SKM-1 (cell line): ENCODE measurements around the gene P2RY2.

Source experiments
- DNase-seq: peaks from one replicate; lab custom pipeline; 2025; ENCODE audit not compliant: unreplicated experiment; lab: John Stamatoyannopoulos, UW

P2RY2 gene

DNA sequence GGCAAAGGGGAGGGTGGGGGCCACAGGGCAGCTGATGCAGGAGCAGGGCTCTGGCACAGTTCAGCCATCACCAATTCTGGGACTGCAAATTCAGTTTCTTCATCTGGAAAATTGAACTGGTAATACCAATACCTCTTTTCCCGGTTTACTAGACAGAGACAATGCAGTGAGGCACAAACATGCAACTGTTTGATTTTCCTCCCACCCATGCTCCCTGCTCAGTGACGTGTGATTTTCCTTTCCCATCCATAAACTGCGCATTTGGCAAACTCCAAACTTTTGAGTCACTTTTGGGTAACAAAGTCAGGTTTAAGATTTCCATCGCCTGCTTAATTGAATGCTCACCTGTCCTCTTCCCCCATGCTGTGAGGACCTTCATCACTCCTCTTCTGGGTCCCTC is 23.2 kb downstream of the P2RY2 start:
- DNase-seq: no peak

DNA sequence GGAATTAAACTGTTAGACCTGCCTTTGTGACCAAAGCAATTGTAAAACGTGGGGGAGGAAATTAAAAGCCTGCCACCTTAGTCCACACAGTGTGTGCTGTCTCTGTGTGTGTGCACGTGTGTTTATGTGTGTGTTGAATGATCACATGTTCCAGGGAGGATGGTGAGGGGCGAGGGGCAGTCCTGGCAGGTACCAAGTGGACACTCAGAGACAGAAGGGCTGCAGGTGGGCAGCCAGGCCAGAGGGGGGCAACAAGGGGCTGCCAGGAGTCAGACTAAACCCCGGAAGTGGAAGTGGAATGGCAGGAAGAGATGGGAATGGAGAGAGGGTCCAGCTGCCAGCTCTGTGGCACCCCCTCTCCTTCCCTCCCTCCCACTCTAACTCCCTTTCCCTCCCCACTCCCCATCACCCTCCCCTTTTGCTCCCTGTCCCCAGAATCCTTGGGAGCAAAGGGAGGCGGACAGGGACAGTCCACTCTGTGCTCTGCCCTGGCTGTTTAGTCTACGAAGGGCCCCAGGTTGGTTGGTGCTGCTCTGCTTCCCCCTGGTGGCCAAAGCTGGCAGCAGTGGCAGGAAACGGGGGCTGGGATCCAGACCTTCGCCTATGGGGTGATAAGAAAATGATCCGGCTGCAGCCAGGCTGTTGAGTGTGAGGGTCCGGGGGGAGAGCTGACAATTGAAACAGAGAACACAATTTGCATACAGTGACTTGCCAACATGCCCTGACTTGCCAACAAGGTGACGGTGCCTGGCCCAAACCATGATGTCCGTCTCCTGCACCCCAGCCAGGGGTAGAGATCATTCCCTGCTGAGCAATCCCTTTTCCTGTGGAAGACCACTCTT is 24.4 kb downstream of the P2RY2 start:
- DNase-seq: no peak

DNA sequence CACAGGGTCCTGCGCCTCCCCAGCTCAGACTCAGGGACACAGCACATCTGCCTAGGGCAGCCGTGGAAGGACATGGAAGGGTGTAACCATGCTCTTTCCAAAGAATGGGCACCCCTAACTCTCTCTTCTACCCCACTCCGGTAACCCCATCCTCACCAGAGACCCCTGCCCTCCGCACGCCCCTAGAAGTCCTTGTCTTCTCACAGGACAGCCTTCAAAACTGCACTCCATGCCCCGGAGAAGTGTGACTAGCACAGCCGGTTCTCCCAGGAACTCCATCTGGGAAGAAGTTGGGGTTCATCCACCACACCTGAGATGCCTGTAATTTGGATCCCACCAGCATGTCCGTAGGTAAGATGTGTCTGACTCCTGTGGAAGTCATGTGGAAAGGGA is 25.0 kb downstream of the P2RY2 start:
- DNase-seq: no peak

DNA sequence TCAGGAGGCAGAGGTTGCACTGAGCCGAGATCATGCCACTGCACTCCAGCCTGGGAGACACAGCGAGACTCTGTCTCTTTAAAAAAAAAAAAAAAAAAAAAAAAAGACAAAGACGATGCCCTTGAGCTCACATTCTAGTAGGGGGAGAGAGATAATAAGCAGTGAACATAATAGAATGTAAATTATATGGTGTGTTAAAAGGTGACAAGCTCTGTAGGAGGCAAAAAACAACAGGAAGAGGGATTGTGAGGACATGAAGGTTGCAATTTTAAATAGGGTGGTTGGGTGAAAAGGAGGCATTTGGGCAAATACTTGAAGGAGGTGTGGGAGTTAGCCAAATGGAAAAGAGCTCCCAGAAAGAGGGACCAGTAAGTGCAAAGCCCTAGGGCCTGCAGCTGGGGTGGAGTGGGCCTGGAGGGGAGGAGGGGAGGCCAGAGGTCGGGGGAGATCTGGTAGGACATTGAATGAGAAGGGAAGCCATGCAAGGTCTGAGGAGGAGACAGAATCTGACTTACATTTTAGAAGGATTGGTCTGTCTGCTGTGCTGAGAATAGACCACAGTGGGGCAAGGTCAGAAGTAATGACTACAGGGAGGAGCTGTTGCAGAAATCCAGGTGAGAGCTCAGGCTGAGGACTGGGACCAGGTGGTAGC is 26.6 kb downstream of the P2RY2 start:
- DNase-seq: no peak

DNA sequence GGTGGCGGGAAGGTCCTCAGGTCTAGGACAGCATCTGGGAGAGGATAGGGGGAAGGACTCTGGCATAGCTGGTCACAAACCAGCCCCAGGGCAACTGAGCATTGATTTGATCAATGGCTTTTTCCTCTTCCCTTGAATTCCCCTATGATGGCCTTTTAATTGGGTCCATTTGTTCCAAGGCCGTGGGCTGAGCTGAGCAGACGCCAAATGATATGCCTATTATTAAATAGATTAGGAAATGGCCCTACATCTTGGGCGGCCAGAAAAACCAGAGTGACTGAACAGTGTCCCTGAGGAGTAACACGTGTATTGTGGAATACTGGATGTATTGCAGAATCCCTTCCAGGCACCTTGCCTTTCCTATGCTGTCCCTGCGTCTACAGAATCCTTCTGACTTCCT is 27.4 kb downstream of the P2RY2 start:
- no peak for DNase-seq

DNA sequence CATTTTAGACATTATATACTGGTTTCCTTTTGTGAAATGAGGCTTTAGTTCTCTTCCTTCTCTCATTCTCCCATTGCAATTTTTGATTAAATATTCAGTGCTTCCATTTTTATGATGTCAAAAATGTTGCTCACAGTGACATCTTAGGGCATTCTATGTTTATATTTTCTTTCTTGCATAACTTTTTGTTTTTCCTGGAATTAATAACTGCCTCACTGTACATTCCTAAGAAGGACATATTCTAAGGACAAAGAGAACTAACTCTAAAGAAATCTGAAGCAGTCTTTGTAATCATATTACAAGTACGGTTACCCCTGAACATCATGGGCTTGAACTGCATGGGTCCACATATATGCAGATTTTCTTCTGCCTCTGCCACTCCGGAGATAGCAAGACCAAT is 28.2 kb downstream of the P2RY2 start:
- DNase-seq: no peak

DNA sequence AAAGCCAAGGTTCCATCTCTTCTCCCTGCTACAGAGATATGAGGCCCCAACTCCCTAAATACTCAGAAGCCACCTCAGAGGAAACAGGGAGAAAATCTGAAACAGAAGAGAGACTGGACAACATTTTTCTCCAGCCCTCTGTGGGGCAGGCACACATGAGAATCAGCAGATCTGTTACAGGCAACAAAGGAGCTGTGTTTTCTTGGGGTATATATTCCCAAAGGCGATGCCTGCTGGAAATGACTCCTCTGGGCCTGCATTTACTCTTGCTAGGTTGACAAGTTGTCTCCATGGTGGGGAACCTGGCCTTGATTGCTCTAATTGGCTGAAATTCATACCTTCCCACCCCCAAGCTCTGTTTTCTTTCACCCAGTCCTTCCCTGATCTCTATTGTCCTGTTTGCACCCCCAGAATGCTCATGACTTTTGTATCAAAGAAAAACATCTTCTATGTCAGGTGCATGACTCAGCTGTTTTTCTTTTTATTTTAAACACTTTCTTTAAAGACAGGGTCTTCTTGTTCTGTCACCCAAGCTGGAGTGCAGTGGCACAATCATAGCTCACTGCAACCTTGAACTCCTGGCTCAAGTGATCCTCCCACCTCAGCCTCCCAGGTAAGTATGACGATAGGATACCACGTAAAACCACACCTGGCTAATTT is 30.6 kb downstream of the P2RY2 start:
- DNase-seq: no peak

DNA sequence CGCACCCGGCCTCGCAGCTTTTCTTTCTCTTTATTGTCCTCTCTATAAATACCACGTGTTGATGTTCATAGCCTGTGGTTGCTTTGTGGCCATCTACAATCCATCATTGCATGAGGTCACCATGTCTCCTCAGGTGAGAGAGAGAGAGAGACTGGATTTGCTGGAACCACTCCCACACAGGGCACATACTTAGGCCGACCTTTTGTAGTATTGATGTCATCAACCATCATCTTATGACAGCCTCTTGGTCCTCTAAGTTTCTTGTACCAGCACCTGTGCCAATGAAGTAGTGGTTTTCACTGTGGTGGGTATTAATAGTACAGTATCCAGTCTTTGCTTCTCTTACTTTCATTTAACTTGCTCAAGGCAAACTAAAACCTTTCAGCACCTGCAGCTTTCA is 31.2 kb downstream of the P2RY2 start:
- no peak for DNase-seq

DNA sequence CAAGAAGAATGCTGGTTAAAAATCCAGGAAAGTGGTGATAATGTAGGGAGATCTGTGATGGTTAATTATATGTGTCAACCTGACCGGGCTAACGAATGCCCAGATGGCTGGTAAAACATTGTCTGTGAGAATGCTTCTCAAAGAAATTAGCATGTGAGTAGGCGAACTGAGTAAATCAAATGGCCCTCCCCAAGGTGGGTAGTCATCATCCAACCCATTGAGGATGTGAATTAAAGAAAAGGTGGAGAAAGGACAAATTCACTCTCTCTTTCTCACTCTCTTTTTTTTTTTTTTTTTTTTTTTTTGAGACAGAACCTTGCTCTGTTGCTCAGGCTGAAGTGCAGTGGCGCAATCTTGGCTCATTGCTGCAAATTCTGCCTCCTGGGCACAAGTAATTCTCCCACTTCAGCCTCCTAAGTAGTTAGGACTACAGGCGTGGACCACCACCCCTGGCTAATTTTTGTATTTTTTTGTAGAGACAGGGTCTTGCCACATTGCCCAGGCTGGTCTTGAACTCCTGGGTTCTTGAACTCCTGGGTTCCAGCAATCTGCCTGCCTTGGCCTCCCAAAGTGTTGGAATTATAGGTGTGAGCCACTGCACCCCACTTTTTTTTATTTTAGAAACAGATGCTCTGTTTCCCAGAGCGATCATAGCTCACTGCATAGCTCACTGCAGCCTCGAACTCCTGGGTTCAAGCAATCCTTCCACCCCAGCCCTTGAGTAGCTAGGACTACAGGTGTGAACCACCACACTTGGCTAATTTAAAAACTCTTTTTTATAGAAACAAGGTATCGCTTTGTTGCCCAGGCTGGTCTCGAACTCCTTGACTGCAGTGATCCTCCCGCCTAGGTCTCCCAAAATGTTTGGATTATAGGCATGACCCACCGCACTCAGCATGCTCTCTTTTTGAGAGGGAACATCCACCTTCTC is 32.0 kb downstream of the P2RY2 start:
- DNase-seq: no peak

DNA sequence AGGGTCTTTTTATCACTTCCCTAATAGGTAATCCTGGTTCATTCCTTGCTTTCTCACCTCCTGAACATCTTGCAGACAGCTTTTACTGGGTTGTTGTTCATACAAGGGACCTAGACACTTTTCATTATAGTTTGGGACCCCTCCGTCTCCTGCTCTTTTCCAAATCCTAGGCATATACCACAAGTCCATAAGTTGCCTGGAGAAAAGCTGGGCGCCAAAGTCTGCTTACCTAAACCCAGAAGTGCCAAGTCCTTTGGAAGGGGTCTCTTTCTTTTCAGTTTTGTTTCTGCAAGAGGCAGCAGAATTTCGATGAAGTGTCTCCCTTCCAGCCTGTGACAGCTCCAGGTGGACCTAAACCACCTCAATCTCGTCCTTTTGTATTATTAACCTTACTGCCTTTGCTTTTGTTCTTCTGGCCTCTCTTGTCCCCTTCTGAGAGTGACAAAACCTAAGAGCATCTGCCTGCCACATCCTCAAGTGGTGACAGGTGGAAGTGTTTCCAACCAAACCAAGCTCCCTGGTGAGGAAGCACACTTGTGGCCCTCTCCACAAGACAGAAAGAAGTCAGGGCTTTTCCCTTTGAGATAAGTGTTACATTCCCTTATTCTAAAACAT is 34.6 kb downstream of the P2RY2 start:
- no peak for DNase-seq

DNA sequence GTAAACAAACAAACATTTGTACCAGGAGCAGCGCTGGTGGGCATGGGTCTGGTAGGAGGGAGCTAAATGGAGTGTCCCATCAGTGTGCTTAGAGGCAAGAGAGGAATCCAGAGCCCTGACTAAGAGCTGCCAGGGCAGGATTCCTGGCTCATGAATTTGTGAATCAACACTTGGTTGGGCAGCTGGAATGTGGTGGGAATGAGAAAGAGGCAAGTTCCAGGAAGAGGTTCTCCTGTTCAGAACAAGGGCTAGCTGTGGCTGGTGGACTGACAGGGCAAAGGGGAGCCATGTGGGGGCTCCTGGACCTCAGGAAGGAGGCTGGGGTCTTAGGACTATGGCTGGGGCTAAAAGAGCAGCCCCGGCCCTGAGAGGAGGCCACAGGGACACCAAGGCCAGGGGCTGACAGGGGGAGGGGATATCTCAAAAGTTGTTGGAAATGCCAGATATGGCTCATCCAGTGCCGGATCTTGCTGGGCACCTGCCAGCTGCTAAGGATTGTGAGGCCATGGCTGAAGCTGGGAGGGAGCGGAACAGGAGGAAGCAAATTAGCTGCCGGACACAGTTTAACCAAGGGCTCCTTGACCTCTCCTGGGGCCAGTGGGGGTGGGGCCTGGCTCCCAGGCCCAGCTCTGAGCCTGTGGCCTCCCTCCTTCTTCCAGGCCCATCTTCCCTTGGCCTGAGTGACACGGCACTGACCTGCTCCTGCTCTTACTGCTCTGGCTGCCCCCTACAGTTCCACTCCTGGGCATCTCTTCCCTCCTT is 39.4 kb downstream of the P2RY2 start:
- no peak for DNase-seq

DNA sequence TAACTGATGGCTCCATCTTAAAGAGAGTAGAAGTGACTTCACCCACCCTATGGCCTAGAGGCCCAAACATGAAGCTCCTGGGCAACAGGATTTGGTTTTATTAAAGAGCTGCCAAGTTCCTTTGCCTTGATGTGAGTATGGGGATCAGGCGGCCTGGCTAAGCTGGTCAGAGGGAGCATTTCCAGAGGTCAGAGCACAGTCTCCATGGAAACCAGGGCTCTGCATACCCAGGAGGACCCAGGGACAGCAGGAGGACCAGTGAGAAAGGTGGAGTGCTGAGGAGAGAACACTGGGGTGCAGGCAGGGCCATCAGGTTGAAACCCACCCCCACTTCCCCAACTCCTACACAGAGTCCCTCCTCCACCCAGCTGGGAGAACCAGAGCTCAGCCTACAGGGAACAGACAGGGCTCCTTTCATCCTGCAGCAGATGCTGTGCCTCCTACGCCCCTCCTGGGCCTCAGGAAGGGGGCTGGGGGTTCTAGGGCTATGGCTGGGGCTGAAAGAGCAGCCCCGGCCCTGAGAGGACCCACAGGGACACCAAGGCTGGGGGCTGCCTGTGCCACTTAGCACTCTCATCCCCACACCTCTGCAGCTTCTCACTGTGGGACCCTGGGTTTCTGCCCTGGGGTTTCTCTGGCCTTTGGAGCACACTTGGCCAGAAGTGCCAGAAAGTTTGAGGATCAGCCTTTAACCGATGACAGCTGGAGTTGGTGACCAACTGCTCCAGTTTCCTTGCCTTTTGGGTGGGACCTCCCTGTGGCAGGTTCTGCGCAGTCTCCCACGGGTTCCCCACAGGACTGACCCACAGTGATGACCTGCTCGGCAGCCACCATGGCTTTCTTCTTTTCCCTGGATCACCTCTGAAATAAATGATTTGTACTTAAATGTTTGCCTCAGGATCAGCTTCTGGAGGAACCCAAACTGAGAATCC is 40.3 kb downstream of the P2RY2 start:
- DNase-seq: no peak

DNA sequence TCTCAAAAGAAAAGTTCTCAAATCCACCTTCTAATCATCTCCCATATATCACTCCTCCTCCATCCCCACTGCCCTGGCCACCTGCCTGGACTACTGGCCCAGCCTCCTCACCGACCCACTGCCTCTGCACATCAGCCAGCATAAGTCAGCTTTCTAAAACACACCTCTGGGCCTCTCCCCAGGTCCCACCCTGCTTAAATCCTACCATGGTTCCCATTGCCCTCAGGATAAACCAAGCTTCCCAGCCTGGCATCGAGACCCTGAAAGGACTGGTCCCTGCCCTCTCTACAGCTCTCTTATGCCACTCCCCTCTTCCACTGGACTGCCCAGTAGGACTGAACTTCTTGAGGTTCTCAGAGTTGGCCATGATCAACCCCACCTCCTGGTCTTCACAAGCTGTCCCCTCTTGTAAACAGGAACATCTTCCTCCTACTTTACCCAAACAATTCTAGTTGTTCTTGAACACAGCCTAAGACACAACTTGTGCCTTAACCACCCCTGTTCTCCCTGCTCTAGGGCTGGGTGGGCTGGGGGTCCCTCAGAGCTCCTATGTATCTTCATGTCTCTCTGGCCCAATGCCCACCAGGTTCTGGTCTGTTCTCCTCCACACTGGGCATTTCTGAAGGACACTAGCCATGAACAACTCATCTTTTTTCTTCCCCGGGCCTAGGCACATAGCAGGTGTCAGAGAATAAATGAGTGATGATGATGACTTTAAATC is 41.5 kb downstream of the P2RY2 start:
- DNase-seq: no peak

DNA sequence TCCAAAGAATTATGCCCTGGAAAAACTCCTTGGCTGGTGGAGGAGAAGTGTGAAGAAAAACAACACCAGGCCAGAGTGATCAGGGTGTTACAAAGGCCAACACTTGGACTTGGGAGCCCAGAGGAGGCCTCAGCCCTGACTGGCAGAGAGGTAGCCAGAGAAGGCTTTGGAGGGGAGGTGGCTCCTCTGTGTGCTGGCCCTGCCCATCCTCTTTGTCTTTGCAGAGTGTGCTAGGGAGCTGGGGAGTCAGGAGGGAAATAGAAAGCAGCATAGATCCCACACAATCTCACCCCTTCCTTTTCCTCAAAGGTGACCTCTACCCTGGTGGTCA is 42.0 kb downstream of the P2RY2 start:
- no peak for DNase-seq

DNA sequence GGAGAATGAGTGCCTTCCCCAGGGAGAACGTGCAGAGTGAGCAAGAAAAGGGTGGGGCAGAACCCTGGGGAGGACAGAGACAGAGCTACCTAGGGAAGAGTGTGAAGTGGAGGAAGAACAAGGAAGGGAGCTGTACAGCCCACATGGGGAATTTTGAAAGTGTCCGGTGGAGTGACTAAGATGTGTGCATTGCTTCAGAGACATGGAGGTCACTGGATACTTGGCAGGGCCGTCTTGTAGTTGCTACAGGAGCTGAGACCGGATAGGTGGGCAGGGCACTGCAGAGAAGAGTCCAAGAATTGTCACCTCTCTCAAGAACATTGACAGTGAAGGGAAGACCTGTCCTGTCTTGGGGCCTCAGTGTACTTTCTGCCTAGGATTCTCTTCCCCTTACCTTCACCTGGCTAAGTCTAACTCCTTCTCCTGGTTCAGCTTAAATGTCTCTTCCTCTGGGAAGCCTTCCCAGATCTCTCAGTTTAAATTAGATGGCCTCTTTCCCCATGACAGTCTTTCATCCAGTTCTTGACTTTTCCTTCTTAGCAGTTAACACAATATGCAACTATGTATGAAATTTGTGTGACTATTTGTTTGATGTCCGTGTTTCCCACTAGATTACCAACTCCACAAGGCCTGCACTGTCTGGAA is 44.9 kb downstream of the P2RY2 start:
- DNase-seq: no peak

DNA sequence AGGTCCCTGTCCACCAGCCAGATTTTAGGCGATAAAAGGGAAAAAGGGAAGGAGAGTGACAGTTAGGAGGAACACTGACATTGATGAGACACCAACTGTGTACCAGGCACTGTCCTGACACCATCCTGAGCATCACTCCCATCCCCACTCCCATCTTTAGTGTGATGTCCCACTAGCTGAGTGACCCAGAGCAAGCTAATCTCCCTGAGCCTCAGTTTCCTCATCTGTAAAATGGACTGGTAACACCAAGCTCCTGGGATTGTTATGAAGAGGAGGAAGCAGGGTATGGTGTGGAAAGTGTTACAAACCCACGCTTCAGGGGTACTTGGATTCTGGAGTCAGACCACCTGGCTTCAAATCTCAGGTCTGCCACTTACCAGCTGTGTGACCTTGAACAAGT is 45.6 kb downstream of the P2RY2 start:
- DNase-seq: no peak

DNA sequence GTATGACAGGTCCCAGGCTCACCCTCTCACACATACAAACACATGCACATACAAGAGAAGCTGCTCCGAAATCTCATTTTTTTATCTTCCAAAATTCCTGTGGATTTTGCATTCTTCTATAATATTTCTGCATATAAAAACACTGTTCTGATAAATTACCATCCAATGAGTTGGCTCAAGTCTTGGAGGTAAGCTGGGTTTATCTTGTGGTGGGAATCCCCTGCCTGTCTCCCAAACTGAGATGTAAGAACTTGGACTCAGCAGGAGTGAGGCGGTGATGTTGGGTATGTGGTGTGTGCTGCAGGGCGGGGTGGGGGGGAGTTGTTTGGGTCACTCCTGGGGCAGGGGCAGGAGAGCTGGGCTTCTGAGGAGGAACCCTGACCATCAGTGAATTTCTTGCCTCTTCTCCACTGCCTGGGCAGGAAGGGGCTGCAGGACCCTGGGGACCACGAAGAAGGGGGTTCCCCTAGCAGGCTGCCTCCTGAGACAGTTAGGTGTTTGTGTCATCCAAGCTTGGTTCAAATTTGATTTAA is 47.3 kb downstream of the P2RY2 start:
- DNase-seq: no peak
